Hypothalamus (tissue), 51 donors: Measurements from ENCODE around the gene CPT1C.

ENCODE experiments used
- DNase-seq, 51 donors: peaks; one replicate each; lab custom pipeline; 2025; lab: John Stamatoyannopoulos, UW

CPT1C gene

DNA sequence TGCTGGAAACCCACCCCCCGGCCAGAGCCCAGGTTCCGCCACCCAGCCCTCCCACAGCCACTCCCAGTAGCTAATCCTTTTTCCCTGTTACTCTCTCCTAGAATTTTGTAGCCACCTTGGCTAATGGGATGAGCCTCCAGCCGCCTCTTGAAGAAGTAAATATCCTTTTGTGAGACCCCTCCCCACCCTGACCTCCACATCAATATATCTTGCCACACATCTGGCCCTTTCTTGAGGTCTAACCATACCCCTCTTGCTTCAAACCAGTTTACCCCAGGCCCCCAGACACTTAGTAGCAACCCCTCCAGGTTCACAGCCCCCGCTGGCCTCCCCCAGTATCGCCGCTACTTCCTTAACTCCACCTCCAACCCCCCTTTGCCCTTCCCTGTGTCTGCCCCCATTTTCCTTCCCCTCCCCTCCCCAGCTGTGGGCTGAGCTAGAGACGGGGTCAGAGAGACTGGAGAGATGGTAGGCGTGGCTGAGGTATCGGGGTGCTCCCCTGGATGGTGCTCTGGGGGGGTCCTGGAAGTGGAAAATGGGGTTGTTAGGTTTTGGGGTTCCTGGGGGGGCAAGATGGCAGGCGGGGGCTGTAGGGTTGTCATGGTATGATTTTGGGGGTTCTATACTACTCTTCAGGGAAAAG lies 11.0 kb upstream of the CPT1C start:
- DNase-seq, result no peak

DNA sequence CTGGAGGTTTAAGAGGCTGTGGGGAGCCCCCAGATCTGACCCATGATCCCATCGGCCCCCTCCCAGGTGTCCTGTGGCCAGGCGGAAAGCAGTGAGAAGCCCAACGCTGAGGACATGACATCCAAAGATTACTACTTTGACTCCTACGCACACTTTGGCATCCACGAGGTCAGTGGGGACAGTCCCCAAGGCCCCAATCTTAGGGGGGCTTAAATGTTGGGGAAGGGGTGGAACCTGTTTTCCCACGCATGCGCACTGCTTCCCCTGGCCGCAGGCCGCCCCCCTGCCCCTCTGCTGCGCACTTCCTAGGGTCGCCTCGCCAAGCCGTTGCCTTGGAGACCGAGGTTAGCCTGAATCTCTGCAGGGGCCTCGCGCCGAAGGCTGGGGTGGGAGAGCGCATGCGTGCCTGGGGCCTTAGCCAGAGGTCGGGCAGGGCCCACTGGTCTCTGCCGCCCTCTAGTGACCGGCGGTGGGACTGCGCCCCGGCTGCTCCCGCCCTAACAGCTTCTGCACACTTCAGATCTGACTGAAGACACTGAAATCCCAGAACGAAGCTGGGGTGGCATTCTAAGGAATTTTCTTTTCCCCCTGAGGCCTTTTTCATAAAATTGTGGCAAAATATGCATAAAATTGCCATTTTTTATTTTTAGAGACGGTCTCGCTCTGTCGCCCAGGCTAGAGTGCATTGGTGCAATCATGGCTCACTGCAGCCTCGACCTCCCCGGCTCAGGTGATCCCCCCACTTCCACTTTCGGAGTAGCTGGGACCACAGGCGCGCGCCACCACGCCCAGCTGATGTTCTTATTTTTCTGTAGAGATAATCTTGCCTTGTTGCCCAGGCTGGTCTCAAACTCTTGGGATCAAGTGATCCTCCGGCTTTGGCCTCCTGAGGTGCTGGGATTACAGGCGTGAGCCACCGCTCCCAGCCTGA lies 10.2 kb upstream of the CPT1C start:
- peak; percentile 24 to 93 (median 83) for DNase-seq

DNA sequence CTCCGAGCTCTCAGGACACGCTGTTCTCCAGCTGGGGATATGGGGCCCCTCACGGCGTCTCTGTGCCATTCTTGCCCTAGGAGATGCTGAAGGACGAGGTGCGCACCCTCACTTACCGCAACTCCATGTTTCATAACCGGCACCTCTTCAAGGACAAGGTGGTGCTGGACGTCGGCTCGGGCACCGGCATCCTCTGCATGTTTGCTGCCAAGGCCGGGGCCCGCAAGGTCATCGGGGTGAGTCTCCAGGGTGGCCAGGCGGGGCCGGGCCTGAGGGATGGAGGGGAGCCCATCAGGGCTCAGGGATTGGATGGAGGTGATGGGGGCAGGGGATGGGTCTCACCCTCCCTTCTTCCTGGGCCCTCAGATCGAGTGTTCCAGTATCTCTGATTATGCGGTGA lies 9.1 kb upstream of the CPT1C start:
- no peak for DNase-seq

DNA sequence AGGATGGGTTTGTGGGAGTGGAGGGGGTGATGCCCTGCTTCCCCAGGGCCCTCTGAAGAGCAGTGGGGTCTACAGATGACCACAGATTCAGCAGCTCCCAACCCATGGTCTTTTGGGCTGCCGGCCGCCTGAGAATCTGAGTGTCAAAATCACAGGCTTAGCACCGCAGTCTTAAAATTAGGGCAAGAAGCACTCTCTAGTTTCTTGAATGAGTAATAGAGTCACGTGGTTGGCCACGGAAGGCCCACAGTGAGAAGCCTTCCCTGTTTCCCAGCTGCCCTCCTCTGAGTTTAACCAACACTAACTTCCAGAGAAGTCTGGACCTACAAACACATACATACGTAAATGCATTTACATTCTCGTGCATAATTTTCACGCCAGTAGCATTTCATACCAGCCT lies 8.6 kb upstream of the CPT1C start:
- DNase-seq, result no peak

DNA sequence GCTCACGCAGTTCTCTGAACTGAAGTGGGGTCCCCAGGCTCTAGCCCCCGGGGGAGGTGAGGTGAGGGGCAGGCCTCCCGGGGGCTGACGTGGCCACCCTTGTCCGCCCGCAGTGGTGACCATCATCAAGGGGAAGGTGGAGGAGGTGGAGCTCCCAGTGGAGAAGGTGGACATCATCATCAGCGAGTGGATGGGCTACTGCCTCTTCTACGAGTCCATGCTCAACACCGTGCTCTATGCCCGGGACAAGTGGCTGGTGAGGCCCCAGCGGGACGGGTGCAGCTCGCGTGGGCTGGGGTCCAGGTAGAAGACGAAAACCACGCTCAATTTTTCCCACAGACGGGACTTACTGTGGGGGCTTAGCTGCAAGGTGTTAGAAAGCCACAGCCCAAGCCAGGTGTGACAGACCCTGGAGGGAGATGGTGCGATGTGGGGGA lies 7.1 kb upstream of the CPT1C start:
- no peak for DNase-seq

DNA sequence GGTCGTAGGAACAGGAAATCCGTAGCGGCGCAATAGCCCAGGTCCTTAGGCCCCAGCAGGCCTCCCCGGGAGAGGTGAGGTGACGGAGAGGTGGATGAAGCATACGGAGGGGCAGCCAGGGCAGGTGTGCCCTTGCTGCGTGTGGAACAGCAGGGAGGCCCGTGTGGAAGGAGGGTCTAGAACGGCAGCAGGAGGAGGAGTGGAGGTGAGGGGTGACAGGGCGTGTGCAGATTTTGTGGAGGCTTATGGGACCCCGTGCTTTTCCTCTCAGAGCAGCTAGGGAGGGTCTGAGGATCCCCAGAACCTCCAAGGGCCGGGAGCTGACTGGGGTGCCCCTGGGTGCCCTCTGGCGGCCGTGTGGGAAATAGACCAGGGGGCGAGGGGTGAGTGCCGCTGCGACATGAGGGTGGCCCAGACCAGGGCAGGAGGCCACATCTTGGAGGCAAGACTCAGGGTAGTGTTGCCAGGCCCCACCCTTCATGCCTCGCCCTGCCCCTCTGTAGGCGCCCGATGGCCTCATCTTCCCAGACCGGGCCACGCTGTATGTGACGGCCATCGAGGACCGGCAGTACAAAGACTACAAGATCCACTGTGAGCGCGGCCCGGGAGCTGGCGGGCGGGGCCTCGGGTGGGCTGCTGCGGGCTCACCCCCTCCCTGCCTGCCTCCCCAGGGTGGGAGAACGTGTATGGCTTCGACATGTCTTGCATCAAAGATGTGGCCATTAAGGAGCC lies 6.5 kb upstream of the CPT1C start:
- DNase-seq, result no peak

DNA sequence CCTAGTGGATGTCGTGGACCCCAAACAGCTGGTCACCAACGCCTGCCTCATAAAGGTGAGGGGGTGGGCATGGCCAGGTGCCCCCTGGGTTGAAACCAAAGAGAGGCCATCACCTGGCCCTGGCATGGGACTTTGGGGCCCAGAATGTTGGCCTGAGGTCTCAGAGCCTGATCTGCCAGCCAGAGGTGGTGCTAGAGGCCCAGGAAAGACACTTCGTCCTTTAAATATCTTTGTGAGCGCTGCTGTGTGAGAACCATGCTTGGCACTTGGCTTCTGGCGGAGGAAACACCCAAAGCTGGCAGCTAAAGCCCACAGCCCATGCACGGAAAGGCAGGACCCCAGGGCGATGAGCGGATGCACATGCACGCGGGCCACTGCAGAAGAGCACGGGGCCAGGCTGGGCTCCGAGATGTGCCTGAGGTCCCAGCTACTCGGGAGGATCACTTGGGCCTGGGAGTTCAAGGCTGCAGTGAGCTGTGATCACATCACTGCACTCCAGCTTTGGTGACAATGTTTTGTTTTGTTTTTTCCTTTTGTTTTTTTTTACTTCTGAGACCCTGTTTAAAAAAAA lies 5.8 kb upstream of the CPT1C start:
- DNase-seq, result no peak

DNA sequence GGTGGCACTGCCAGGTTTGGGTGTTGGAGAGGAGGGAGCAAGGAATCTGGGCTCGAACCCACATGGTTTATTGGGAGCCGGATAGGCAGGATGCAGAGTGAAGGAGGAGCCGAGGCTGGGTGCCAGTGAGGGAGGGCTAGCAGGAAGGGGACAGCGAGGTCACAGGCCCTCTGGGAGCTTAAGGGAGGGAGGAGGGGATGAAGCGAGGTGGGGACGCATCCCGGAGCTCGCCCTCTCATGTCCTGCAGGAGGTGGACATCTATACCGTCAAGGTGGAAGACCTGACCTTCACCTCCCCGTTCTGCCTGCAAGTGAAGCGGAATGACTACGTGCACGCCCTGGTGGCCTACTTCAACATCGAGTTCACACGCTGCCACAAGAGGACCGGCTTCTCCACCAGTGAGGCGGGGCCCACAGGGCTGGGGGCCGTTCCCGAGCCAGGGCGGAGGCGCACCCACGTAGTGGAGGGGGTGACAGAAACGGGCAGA lies 5.0 kb upstream of the CPT1C start:
- no peak for DNase-seq

DNA sequence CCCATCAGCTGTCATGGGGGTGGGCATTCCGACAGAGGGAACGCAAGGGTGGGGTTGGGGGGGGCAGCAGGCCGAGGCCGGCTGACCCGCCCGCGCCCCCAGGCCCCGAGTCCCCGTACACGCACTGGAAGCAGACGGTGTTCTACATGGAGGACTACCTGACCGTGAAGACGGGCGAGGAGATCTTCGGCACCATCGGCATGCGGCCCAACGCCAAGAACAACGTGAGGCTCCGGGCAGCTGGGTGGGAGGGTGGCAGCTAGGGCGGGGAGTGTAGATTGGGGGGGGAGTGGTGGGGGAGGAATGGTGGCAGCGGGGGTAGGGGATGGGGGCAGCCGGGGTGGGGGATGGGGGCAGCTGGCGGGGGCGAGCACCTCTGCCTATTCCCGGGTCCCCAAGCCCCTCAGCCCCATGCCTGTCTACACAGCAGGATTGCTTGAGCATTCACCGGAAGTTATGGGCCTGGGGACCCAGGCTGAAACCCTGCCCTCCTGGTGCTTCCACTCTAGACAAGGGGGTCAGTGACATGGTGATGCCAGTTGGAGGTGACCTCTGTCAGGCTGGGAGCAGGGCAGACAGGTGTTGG lies 4.3 kb upstream of the CPT1C start:
- DNase-seq, result no peak

DNA sequence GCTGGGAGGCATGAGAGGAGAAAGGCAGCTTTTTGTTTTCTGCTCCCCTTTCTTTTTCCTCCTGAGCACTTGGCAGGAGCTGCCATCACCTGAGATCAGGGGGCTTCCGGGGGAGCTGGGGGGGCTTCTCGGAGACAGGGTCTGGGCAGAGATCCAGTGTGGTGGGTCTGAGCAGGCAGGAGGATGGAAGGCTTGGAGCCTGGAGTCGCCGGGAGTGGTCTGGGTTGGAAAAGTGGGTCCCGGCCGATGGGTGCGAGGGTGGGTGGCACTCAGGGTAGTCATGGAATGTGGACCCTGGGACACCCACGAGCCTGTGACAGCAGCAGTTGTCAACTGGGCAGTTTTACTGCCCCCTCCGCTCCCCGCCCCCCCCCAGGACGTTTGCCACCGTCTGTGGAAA lies 3.8 kb upstream of the CPT1C start:
- peak in 1 of 51 donors; percentile 36 for DNase-seq

DNA sequence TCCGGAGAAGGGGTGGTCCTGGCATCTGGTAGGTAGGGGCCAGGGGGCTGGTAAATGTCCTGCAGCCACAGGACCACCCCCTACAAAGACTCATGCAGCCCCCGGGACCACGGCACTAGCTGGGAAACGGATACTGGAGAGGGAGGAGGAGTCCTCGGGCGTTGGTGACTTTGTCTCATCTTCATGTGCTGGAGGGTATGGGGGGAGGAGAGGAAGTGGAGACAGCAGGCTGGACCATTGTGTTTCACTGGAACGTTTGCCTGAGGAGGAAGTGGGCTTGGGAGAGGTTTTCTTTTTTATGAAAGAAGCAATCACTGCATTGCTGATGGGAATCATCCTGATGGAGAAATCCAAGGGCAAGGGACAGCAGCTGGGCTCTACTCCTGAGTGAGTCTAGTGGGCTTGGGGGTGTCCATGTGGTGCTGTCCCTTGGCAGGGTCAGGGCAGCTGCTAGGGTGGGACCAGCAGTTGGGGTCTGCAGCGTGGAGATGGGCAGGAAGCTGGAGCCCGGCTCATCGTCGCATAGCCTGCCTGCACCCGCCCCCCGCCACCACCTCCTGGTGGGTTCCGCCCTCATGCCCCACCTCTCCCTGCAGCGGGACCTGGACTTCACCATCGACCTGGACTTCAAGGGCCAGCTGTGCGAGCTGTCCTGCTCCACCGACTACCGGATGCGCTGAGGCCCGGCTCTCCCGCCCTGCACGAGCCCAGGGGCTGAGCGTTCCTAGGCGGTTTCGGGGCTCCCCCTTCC lies 3.2 kb upstream of the CPT1C start:
- no peak for DNase-seq

DNA sequence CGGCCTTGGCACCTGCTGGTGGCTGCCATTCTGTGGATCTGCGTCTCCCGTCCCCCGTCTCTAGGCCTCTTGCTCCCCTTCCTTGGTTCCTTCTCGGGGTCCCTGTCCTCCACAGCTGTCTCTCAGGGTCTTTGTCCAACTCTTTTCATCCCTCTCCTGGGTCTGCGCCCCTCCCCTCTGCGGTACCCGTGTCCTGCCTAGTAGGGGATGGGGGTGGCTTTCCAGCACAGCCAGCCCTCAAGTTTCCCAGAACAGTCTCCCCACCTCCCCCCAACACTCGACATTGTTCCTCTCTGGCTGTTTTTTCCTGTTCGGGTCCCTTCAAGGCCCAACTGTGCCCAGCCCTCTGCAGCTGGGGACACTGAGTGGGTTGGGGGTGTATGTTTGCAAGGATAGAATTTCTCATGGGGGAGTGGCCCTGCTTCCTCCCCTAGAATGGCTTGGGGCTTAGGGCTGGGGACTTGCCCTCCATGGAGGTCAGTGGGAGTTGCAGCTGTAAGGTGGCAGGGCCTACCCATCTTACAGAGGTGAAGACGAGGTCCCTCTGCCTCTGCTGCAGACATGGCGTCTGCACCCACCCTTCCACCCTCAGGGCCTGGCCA lies 2.3 kb upstream of the CPT1C start:
- DNase-seq, result no peak

DNA sequence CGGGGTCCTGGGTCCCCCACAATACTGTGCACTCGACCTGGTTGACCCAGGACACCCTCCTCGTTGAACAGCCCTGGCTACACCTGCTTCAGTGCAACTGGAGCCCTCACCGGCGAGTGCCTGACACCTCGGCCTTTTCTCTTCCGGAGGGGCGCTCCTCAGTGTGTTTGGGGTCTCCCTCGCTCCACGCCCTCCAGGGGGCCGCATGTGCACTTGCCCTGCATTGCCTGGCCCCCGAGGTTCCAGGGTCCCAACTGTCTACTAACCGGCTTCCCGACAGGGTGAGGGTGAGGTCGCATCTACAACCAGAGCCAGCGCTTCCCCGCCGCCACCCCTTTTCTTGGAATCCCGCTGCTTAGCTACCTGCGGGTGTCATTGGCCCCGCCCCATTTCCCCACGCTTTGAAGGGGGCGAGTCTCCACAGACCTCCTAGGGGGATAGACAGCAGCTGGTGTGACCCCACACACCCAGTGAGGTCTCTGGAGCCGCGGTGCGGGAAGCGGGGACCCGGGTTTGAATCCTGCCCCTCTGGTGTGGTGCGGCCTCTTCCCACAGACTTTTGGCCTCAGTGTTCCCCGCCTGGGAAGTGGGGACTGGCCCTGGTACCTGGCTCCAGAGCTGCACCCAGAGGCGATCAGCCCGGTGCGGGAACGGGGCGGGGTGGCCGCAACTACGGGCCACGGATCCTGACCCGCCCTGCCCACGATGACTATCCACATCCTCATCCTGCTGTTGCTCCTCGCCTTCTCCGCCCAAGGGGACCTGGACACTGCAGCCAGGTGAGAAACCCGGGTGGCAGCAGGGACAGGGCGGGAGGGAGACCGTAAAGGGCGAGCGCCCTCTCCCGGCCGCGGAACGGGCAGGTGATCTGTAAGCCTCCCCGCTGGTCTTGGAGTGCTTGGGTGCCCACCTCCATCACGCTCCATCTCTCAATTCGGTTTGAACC lies 1.5 kb upstream of the CPT1C start, which contains the start of gene ADM5:
ADM5 (plus strand) TSS at position 462 of the 946 bp plus-strand sequence; CDS start at position 706, 244 bp downstream.
- peak in 32 of 51 donors; percentile 4 to 67 (median 35) for DNase-seq

DNA sequence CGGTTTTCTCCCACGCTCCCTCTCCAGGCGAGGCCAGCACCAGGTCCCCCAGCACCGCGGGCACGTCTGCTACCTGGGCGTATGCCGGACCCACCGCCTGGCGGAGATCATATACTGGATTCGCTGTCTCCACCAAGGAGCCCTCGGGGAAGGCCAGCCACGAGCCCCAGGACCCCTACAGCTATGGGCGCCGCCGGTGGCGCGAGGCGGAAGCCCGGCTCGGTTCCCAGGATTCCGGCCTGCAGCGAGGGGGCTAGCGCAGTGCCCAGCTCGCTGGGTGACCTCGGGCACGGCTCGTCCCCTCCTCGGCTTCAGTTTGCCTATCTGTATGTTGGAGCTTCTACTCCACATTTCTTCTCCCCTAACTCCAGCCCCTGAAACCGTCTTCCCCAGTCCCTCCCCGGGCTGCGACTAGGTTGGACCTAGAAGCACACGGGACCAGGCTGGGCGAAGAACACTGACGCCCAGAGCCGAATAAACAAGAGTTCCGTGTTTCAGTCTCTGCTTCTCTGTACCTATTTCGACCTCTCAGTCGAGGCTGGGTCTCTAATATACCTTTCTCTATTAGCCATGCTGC lies 749 bp upstream of the CPT1C start:
- DNase-seq, result peak in 7 of 51 donors; percentile 11 to 48 (median 32)

DNA sequence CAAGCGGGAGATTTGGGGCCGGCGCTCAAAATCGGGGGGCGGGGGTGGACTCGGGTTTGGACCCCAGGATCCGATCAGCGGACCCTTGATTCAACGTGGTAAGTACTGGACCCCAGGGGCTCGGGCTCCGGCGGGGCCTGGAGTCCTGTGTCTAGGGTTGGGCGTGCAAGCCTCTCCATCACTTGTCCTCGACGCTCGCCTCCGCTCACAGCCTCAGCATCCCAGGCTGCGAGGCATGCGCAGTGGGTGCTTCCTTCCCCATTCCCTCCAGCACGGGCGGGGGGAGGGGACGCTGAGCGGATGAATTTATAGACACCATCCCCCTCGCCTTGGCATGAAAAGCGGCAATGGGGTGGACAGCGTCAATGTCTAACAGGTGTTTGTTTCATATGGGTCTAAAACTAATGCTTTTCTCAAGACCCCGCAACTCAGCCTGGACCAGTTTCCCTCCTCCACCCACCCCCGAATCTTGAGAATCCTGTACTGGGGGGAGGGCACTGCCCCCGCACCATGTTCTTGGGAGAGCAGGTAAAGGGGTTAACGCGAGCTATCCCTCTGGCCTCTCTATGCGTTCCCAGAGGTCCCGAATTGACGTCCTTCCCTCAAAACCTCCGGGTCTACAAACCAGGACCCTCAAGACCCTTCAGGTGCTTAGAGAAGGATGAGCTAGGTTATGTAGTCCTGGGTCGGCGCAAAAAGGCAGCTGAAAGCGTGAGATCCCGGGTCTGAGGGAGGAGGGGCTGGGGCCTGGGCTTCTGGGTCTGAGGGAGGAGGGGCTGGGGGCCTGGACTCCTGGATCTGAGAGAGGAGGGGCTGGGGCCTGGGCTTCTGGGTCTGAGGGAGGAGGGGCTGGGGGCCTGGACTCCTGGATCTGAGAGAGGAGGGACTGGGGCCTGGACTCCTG lies 579 bp downstream of the CPT1C start:
- DNase-seq, result peak in 49 of 51 donors; percentile 8 to 88 (median 62)

DNA sequence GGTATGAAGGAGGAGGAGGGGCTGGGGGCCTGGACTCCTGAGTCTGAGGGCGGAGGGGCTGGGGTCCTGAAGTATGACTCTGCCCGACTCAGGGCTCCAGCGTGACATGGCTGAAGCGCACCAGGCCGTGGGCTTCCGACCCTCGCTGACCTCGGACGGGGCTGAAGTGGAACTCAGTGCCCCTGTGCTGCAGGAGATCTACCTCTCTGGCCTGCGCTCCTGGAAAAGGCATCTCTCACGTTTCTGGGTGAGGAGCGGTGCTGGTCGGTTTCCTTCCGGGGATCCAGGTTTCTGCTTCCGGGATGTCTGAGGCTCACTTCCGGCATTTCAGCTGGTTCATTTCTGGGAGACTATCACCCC lies 1.2 kb downstream of the CPT1C start:
- peak in 17 of 51 donors; percentile 4 to 43 (median 26) for DNase-seq

DNA sequence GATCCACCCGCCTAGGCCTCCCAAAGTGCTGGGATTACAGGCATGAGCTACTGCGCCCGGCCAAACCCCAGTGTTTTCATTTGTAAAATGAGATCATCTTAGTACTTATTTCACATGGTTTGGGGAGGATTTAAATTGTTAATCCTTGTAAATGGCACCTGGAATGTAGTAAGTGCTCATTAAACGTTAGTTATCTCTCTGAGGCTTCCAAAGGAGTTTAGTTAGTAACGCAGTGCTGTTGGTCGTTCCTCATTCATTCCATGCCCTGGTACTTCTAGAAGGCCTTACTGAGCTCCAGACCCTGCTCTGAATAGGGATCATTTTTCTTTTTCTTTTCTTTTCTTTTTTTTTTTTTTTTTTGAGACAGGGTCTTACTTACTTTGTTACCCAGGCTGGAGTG lies 5.2 kb downstream of the CPT1C start:
- no peak for DNase-seq
